RWPE2 (cell line): ENCODE data around the gene H6PD.
A peak's percentile ranks its signal among the peaks of the same experiment; 100 is the strongest.

Experiments used
- ATAC-seq: fragments of 200-7000 bp; cut with Tn5 transposase; 3 replicates; pipeline ENCODE4 v1.9.1; 2021; ENCODE audit warnings: low read depth
- DNase-seq: peaks from one replicate; pipeline ENCODE4 v3.0.0-alpha.2; 2020; ENCODE audit warnings: low spot score
- H3K27ac ChIP-seq: fragments of 450-650 bp; 2 replicates; pipeline ENCODE4 v1.5.1; 2017; ENCODE audit warnings: mild to moderate bottlenecking; ENCODE audit not compliant: poor library complexity, severe bottlenecking
- H3K27me3 ChIP-seq: fragments of 250-450 bp; sonication (Bioruptor Pico); 2 replicates; pipeline ENCODE4 v1.5.1; 2021; ENCODE audit warnings: mild to moderate bottlenecking, moderate library complexity; ENCODE audit not compliant: insufficient read depth, poor library complexity, severe bottlenecking
- H3K36me3 ChIP-seq: fragments of 250-450 bp; sonication (Bioruptor Pico); 2 replicates; pipeline ENCODE4 v1.5.1; 2020; ENCODE audit warnings: low read depth, mild to moderate bottlenecking, moderate library complexity
- H3K4me1 ChIP-seq: fragments of 250-450 bp; sonication (Bioruptor Pico); 2 replicates; pipeline ENCODE4 v1.5.1; 2021; ENCODE audit warnings: mild to moderate bottlenecking, moderate library complexity; ENCODE audit not compliant: insufficient read depth, poor library complexity, severe bottlenecking
- H3K4me3 ChIP-seq: fragments of 250-450 bp; sonication (Bioruptor Pico); 2 replicates; pipeline ENCODE4 v1.5.1; 2021; ENCODE audit warnings: mild to moderate bottlenecking, moderate library complexity; ENCODE audit not compliant: severe bottlenecking
- H3K9me3 ChIP-seq: fragments of 250-450 bp; sonication (Bioruptor Pico); 2 replicates; pipeline ENCODE4 v1.5.1; 2021; ENCODE audit warnings: mild to moderate bottlenecking, moderate library complexity; ENCODE audit not compliant: severe bottlenecking
- TF ChIP-seq, protein P1 (sequence below): fragments of 450-650 bp; IDR thresholded peaks from one replicate; pipeline ENCODE4 v1.5.1; 2017; ENCODE audit warnings: mild to moderate bottlenecking, moderate library complexity; ENCODE audit not compliant: poor library complexity, severe bottlenecking

Gene H6PD

GRCh38 chr1:9315411-9316079, 81.0 kb downstream of the H6PD start:
- H3K4me1 ChIP-seq: peaks cover 12% of the 10 kb centered on the region
- no peak for DNase-seq
- H3K27me3 ChIP-seq: no peaks in the 10 kb centered on the region
- H3K36me3 ChIP-seq: no peaks in the 10 kb centered on the region
- TF ChIP-seq, protein P1, sequence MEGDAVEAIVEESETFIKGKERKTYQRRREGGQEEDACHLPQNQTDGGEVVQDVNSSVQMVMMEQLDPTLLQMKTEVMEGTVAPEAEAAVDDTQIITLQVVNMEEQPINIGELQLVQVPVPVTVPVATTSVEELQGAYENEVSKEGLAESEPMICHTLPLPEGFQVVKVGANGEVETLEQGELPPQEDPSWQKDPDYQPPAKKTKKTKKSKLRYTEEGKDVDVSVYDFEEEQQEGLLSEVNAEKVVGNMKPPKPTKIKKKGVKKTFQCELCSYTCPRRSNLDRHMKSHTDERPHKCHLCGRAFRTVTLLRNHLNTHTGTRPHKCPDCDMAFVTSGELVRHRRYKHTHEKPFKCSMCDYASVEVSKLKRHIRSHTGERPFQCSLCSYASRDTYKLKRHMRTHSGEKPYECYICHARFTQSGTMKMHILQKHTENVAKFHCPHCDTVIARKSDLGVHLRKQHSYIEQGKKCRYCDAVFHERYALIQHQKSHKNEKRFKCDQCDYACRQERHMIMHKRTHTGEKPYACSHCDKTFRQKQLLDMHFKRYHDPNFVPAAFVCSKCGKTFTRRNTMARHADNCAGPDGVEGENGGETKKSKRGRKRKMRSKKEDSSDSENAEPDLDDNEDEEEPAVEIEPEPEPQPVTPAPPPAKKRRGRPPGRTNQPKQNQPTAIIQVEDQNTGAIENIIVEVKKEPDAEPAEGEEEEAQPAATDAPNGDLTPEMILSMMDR: no peak
- no peak overlapping the region for H3K4me3 ChIP-seq
- no peaks in the 10 kb centered on the region for H3K9me3 ChIP-seq
- H3K27ac ChIP-seq: peak overlapping the region; percentile 56
- ATAC-seq: peak; percentile 26

- peak overlapping the region; percentile 56 for H3K27ac ChIP-seq
- TF ChIP-seq, protein P1: no peak
- no peaks in the 10 kb centered on the region for H3K27me3 ChIP-seq
- H3K4me3 ChIP-seq: no peak overlapping the region
- DNase-seq (no peak), ATAC-seq (no peak)
- peaks cover 18% of the 10 kb centered on the region for H3K4me1 ChIP-seq
- H3K36me3 ChIP-seq: no peaks in the 10 kb centered on the region
- no peaks in the 10 kb centered on the region for H3K9me3 ChIP-seq
These were observed 81.5 kb downstream of the H6PD start for GRCh38 chr1:9316080-9316444.

DNA sequence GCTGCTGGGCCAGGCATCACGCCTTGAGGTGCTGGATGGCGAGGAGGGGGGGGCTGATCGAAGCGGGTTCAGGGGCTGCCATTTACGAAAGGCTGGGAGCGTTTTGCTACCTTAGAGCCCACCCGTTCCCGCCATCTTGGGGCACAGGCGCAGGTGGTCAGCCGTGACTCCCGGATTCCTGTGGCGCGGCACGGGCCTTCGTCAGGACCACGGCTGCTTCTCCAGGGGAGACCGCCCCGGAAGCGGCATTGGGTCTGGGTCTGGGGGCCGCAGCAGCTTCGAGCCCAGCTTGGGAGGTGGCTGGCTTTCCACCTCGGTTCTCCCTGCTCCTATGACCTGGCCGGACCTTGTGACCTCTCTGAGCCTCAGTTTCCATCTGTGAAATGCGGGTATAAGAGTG, 81.9 kb downstream of the H6PD start:
- H3K9me3 ChIP-seq: no peaks in the 10 kb centered on the region
- H3K27me3 ChIP-seq: no peaks in the 10 kb centered on the region
- no peak overlapping the region for H3K4me3 ChIP-seq
- DNase-seq (no peak), ATAC-seq (no peak)
- peaks cover 22% of the 10 kb centered on the region for H3K4me1 ChIP-seq
- TF ChIP-seq, protein P1: no peak
- H3K27ac ChIP-seq: peak overlapping the region; percentile 56
- no peaks in the 10 kb centered on the region for H3K36me3 ChIP-seq

- H3K27ac ChIP-seq: peak overlapping the region; percentile 56
- no peaks in the 10 kb centered on the region for H3K27me3 ChIP-seq
- DNase-seq: no peak
- H3K36me3 ChIP-seq: no peaks in the 10 kb centered on the region
- TF ChIP-seq, protein P1: no peak
- H3K4me1 ChIP-seq: peaks cover 25% of the 10 kb centered on the region
- H3K9me3 ChIP-seq: no peaks in the 10 kb centered on the region
- ATAC-seq: no peak
- no peak overlapping the region for H3K4me3 ChIP-seq
These were observed 82.5 kb downstream of the H6PD start for GRCh38 chr1:9317072-9317471.
